Measurements from ENCODE around the gene ATG13.

Gene ATG13

GRCh38 chr11:46590740-46591605 is 26.4 kb upstream of the ATG13 start:
- Histone ChIP-seq H3K27me3 (ENCODE audit: control insufficient read depth in 3 of 3, insufficient read depth in 3 of 3, low read depth in 1 of 3, low read length in 3 of 3) (no peaks in the 10 kb centered on the region), H3K23ac (ENCODE audit: low read depth, low read length, poor library complexity) (no peak overlapping the region), H3K9me3 (replicated peaks in 1 of 2; ENCODE audit: control insufficient read depth in 2 of 2, insufficient read depth in 1 of 2, low read depth in 1 of 2, low read length in 2 of 2) (no peaks in the 10 kb centered on the region), H2BK5ac (ENCODE audit: low read length) (no peak overlapping the region), H3K9ac (ENCODE audit: low read depth, low read length, poor library complexity) (no peak overlapping the region), H4K8ac (ENCODE audit: low read depth, low read length) (no peak overlapping the region), H2BK120ac (ENCODE audit: low read depth, low read length) (no peak overlapping the region), H2BK12ac (ENCODE audit: low read length) (no peak overlapping the region), H3K27ac (replicated peaks; ENCODE audit: low read length) (no peak overlapping the region), H2BK15ac (ENCODE audit: low read length) (no peak overlapping the region), H3K4me3 (ENCODE audit: low read length in 2 of 2) (no peak overlapping the region), H3K4ac (ENCODE audit: low read length) (no peak overlapping the region), H2AK5ac (ENCODE audit: low read depth, low read length) (no peak overlapping the region), H3K36me3 (replicated peaks in 1 of 2; ENCODE audit: control insufficient read depth in 2 of 2, insufficient read depth in 2 of 2, low read length in 2 of 2) (peaks cover 0 to 7% of the 10 kb centered on the region in 2 donors), H3K79me1 (ENCODE audit: low read depth, low read length) (peaks cover 8% of the 10 kb centered on the region), H4K91ac (ENCODE audit: low read depth, low read length, poor library complexity) (no peak overlapping the region), H3K4me1 (ENCODE audit: control insufficient read depth in 2 of 2, insufficient read depth in 1 of 2, low read depth in 1 of 2, low read length in 2 of 2) (peaks cover 2% of the 10 kb centered on the region in 2 donors), H3K18ac (ENCODE audit: low read length) (no peak overlapping the region), H2AFZ (ENCODE audit: low read length) (no peak overlapping the region), H3K14ac (ENCODE audit: low read length) (no peak overlapping the region), H3K4me2 (ENCODE audit: insufficient read depth, low read length, poor library complexity, severe bottlenecking) (no peak overlapping the region)
- WGBS, 2 donors (ENCODE audit: extremely low coverage in 2 of 2, insufficient read length in 2 of 2, insufficient replicate concordance in 1 of 2): no CpG with 5 or more reads among the region's 11 CpGs
- no peak for DNase-seq (ENCODE audit: low spot score)

- H2AK5ac ChIP-seq (ENCODE audit: low read depth, low read length): peak within 1 kb of the TSS; percentile 31
- WGBS, 2 donors (ENCODE audit: extremely low coverage in 2 of 2, insufficient read length in 2 of 2, insufficient replicate concordance in 1 of 2): no CpG with 5 or more reads among the region's 54 CpGs
- peak within 1 kb of the TSS; percentile 76 for H3K23ac ChIP-seq (ENCODE audit: low read depth, low read length, poor library complexity)
- H3K9me3 ChIP-seq (replicated peaks in 1 of 2; ENCODE audit: control insufficient read depth in 2 of 2, insufficient read depth in 1 of 2, low read depth in 1 of 2, low read length in 2 of 2): no peaks in the 10 kb centered on the region
- H4K91ac ChIP-seq (ENCODE audit: low read depth, low read length, poor library complexity): no peak within 1 kb of the TSS
- H2BK120ac ChIP-seq (ENCODE audit: low read depth, low read length): no peak within 1 kb of the TSS
- H3K18ac ChIP-seq (ENCODE audit: low read length): peak within 1 kb of the TSS; percentile 93
- peak within 1 kb of the TSS; percentile 72 for H2BK5ac ChIP-seq (ENCODE audit: low read length)
- H3K36me3 ChIP-seq (replicated peaks in 1 of 2; ENCODE audit: control insufficient read depth in 2 of 2, insufficient read depth in 2 of 2, low read length in 2 of 2): no peaks in the 10 kb centered on the region
- no peak within 1 kb of the TSS for H2BK12ac ChIP-seq (ENCODE audit: low read length)
- peaks cover 8% of the 10 kb centered on the region for H3K79me1 ChIP-seq (ENCODE audit: low read depth, low read length)
- H3K27me3 ChIP-seq (ENCODE audit: control insufficient read depth in 3 of 3, insufficient read depth in 3 of 3, low read depth in 1 of 3, low read length in 3 of 3): no peaks in the 10 kb centered on the region
- peak within 1 kb of the TSS; percentile 96 for H3K9ac ChIP-seq (ENCODE audit: low read depth, low read length, poor library complexity)
- peak; percentile 90 for DNase-seq (ENCODE audit: low spot score)
- H2BK15ac ChIP-seq (ENCODE audit: low read length): no peak within 1 kb of the TSS
- peak within 1 kb of the TSS; percentile 70 for H3K27ac ChIP-seq (replicated peaks; ENCODE audit: low read length)
- no peak within 1 kb of the TSS for H3K4ac ChIP-seq (ENCODE audit: low read length)
- peak within 1 kb of the TSS; percentile 72 to 92 for H3K4me3 ChIP-seq (ENCODE audit: low read length in 2 of 2)
- H3K4me2 ChIP-seq (ENCODE audit: insufficient read depth, low read length, poor library complexity, severe bottlenecking): peak within 1 kb of the TSS; percentile 60
- H3K14ac ChIP-seq (ENCODE audit: low read length): no peak within 1 kb of the TSS
- peaks cover 2% of the 10 kb centered on the region in 2 donors for H3K4me1 ChIP-seq (ENCODE audit: control insufficient read depth in 2 of 2, insufficient read depth in 1 of 2, low read depth in 1 of 2, low read length in 2 of 2)
- H2AFZ ChIP-seq (ENCODE audit: low read length): peak within 1 kb of the TSS; percentile 84
- H4K8ac ChIP-seq (ENCODE audit: low read depth, low read length): no peak within 1 kb of the TSS
Measured at GRCh38 chr11:46593550-46594373, 23.6 kb upstream of the ATG13 start, which contains the start of gene AMBRA1. TSS of gene AMBRA1 (minus strand) at chr11:46594023. CDS start at chr11:46548380, 45,643 bp downstream.

GRCh38 chr11:46594374-46594700 is 23.0 kb upstream of the ATG13 start:
- H2BK12ac ChIP-seq (ENCODE audit: low read length): no peak overlapping the region
- H3K9me3 ChIP-seq (replicated peaks in 1 of 2; ENCODE audit: control insufficient read depth in 2 of 2, insufficient read depth in 1 of 2, low read depth in 1 of 2, low read length in 2 of 2): no peaks in the 10 kb centered on the region
- H4K8ac ChIP-seq (ENCODE audit: low read depth, low read length): no peak overlapping the region
- H2AK5ac ChIP-seq (ENCODE audit: low read depth, low read length): no peak overlapping the region
- no peak overlapping the region for H2BK120ac ChIP-seq (ENCODE audit: low read depth, low read length)
- peak overlapping the region; percentile 84 for H2AFZ ChIP-seq (ENCODE audit: low read length)
- no peak for DNase-seq (ENCODE audit: low spot score)
- no peak overlapping the region for H2BK5ac ChIP-seq (ENCODE audit: low read length)
- peak overlapping the region; percentile 40 for H3K4me2 ChIP-seq (ENCODE audit: insufficient read depth, low read length, poor library complexity, severe bottlenecking)
- no peaks in the 10 kb centered on the region for H3K36me3 ChIP-seq (replicated peaks in 1 of 2; ENCODE audit: control insufficient read depth in 2 of 2, insufficient read depth in 2 of 2, low read length in 2 of 2)
- no peak overlapping the region for H3K14ac ChIP-seq (ENCODE audit: low read length)
- H3K27me3 ChIP-seq (ENCODE audit: control insufficient read depth in 3 of 3, insufficient read depth in 3 of 3, low read depth in 1 of 3, low read length in 3 of 3): no peaks in the 10 kb centered on the region
- no peak overlapping the region for H3K18ac ChIP-seq (ENCODE audit: low read length)
- no CpG with 5 or more reads among the region's 3 CpGs for WGBS, 2 donors (ENCODE audit: extremely low coverage in 2 of 2, insufficient read length in 2 of 2, insufficient replicate concordance in 1 of 2)
- peaks cover 8% of the 10 kb centered on the region for H3K79me1 ChIP-seq (ENCODE audit: low read depth, low read length)
- no peak overlapping the region for H3K4ac ChIP-seq (ENCODE audit: low read length)
- H3K4me1 ChIP-seq (ENCODE audit: control insufficient read depth in 2 of 2, insufficient read depth in 1 of 2, low read depth in 1 of 2, low read length in 2 of 2): peaks cover 2% of the 10 kb centered on the region in 2 donors
- no peak overlapping the region for H3K23ac ChIP-seq (ENCODE audit: low read depth, low read length, poor library complexity)
- peak overlapping the region in 1 of 2 donors; percentile 72 for H3K4me3 ChIP-seq (ENCODE audit: low read length in 2 of 2)
- no peak overlapping the region for H3K27ac ChIP-seq (replicated peaks; ENCODE audit: low read length)
- no peak overlapping the region for H4K91ac ChIP-seq (ENCODE audit: low read depth, low read length, poor library complexity)
- no peak overlapping the region for H2BK15ac ChIP-seq (ENCODE audit: low read length)
- no peak overlapping the region for H3K9ac ChIP-seq (ENCODE audit: low read depth, low read length, poor library complexity)

GRCh38 chr11:46594785-46595184 is 22.6 kb upstream of the ATG13 start:
- H2BK12ac ChIP-seq (ENCODE audit: low read length): no peak overlapping the region
- H3K4me2 ChIP-seq (ENCODE audit: insufficient read depth, low read length, poor library complexity, severe bottlenecking): no peak overlapping the region
- H2BK120ac ChIP-seq (ENCODE audit: low read depth, low read length): no peak overlapping the region
- H3K9ac ChIP-seq (ENCODE audit: low read depth, low read length, poor library complexity): no peak overlapping the region
- H3K4ac ChIP-seq (ENCODE audit: low read length): no peak overlapping the region
- H3K36me3 ChIP-seq (replicated peaks in 1 of 2; ENCODE audit: control insufficient read depth in 2 of 2, insufficient read depth in 2 of 2, low read length in 2 of 2): no peaks in the 10 kb centered on the region
- H3K9me3 ChIP-seq (replicated peaks in 1 of 2; ENCODE audit: control insufficient read depth in 2 of 2, insufficient read depth in 1 of 2, low read depth in 1 of 2, low read length in 2 of 2): no peaks in the 10 kb centered on the region
- no peaks in the 10 kb centered on the region for H3K27me3 ChIP-seq (ENCODE audit: control insufficient read depth in 3 of 3, insufficient read depth in 3 of 3, low read depth in 1 of 3, low read length in 3 of 3)
- no peak overlapping the region for H2AK5ac ChIP-seq (ENCODE audit: low read depth, low read length)
- no peak overlapping the region for H2BK15ac ChIP-seq (ENCODE audit: low read length)
- peak overlapping the region; percentile 84 for H2AFZ ChIP-seq (ENCODE audit: low read length)
- no peak overlapping the region for H3K27ac ChIP-seq (replicated peaks; ENCODE audit: low read length)
- H2BK5ac ChIP-seq (ENCODE audit: low read length): no peak overlapping the region
- no peak overlapping the region for H3K23ac ChIP-seq (ENCODE audit: low read depth, low read length, poor library complexity)
- H4K91ac ChIP-seq (ENCODE audit: low read depth, low read length, poor library complexity): no peak overlapping the region
- no peak overlapping the region for H3K18ac ChIP-seq (ENCODE audit: low read length)
- H3K4me1 ChIP-seq (ENCODE audit: control insufficient read depth in 2 of 2, insufficient read depth in 1 of 2, low read depth in 1 of 2, low read length in 2 of 2): peaks cover 2% of the 10 kb centered on the region in 2 donors
- H3K4me3 ChIP-seq (ENCODE audit: low read length in 2 of 2): no peak overlapping the region
- DNase-seq (ENCODE audit: low spot score): no peak
- no peak overlapping the region for H4K8ac ChIP-seq (ENCODE audit: low read depth, low read length)
- H3K79me1 ChIP-seq (ENCODE audit: low read depth, low read length): peaks cover 7% of the 10 kb centered on the region
- WGBS, 2 donors (ENCODE audit: extremely low coverage in 2 of 2, insufficient read length in 2 of 2, insufficient replicate concordance in 1 of 2): no CpG with 5 or more reads among the region's 10 CpGs
- no peak overlapping the region for H3K14ac ChIP-seq (ENCODE audit: low read length)
